GM04504 (cell line): ENCODE results near the gene UNC50.

Experiments
- DNase-seq: peaks from one replicate; pipeline ENCODE4 v3.0.0-alpha.2; 2012; ENCODE audit warnings: low read depth

The UNC50 gene

GRCh38 chr2:98608116-98608961 lies at the start of gene UNC50, which contains the start of gene COA5:
TSS of gene UNC50 (plus strand) at chr2:98608589. CDS start at chr2:98609760, 1,171 bp downstream.
TSS of gene COA5 (minus strand) at chr2:98608512. CDS start at chr2:98608405, 107 bp downstream.
- peak; percentile 76 for DNase-seq

GRCh38 chr2:98558852-98559530 lies 49.4 kb upstream of the UNC50 start:
- no peak for DNase-seq

- no peak for DNase-seq
Measured at GRCh38 chr2:98559581-98559980, 48.8 kb upstream of the UNC50 start.

- peak; percentile 52 for DNase-seq
Measured at GRCh38 chr2:98560256-98560771, 48.1 kb upstream of the UNC50 start.

- no peak for DNase-seq
Measured at GRCh38 chr2:98561018-98561417, 47.4 kb upstream of the UNC50 start.

- DNase-seq: no peak
Measured at GRCh38 chr2:98561902-98562695, 46.3 kb upstream of the UNC50 start.

- no peak for DNase-seq
Measured at GRCh38 chr2:98563394-98563793, 45.0 kb upstream of the UNC50 start.

- DNase-seq: no peak
Measured at GRCh38 chr2:98564541-98565132, 43.8 kb upstream of the UNC50 start.

- no peak for DNase-seq
Measured at GRCh38 chr2:98565286-98565860, 43.0 kb upstream of the UNC50 start.

GRCh38 chr2:98565941-98566340 lies 42.4 kb upstream of the UNC50 start:
- no peak for DNase-seq

- DNase-seq: no peak
Measured at GRCh38 chr2:98568161-98568956, 40.0 kb upstream of the UNC50 start.

- DNase-seq: no peak
Measured at GRCh38 chr2:98569197-98569793, 39.1 kb upstream of the UNC50 start.

GRCh38 chr2:98569915-98570314 lies 38.5 kb upstream of the UNC50 start:
- DNase-seq: no peak

GRCh38 chr2:98570356-98570755 lies 38.0 kb upstream of the UNC50 start:
- no peak for DNase-seq

- no peak for DNase-seq
Measured at GRCh38 chr2:98571121-98571701, 37.2 kb upstream of the UNC50 start.

- no peak for DNase-seq
Measured at GRCh38 chr2:98571796-98572195, 36.6 kb upstream of the UNC50 start.

- no peak for DNase-seq
Measured at GRCh38 chr2:98572211-98572610, 36.2 kb upstream of the UNC50 start.

GRCh38 chr2:98572676-98573075 lies 35.7 kb upstream of the UNC50 start:
- no peak for DNase-seq

GRCh38 chr2:98573426-98573825 lies 35.0 kb upstream of the UNC50 start:
- no peak for DNase-seq
